Caco-2 (cell line): ENCODE data around the gene RAB23. TPM values are rescaled to one million over a fixed set of nuclear protein-coding genes. Genes with fewer than 3 reads are reported as not detected.

Experiments
- BruUV-seq: library from RNA; stranded (reverse); fragments of 400-500 nt; replicated peaks from 2 replicates; lab custom pipeline; 2021; lab: Mats Ljungman, UMichigan
- CTCF ChIA-PET: fragments of 300-600 bp; sonication (Branson Sonifier 250); formaldehyde crosslinking; loops from one replicate; lab custom pipeline; 2022; ENCODE audit warnings: antibody characterized with exemption; lab: Charles Lee
- POLR2A ChIA-PET: fragments of 300-600 bp; sonication (Branson Sonifier 250); formaldehyde crosslinking; loops from one replicate; lab custom pipeline; 2022; ENCODE audit warnings: antibody characterized with exemption; lab: Charles Lee
- DNase-seq, 2 experiments: peaks; one replicate each; pipeline versions ENCODE4 v3.0.0 to v3.0.0-alpha.2; 2020 to 2022
- H3K27me3 ChIP-seq: replicated peaks from 2 replicates; pipeline ENCODE4 v1.6.0; 2011; ENCODE audit warnings: low read length; ENCODE audit not compliant: control insufficient read depth, insufficient read depth
- H3K36me3 ChIP-seq: 2 replicates; pipeline ENCODE4 v1.5.1; 2011; ENCODE audit warnings: low read length; ENCODE audit not compliant: control insufficient read depth, insufficient read depth
- H3K4me1 ChIP-seq: fragments of 250-450 bp; sonication (Bioruptor Pico); 2 replicates; pipeline ENCODE4 v1.5.1; 2020; ENCODE audit warnings: mild to moderate bottlenecking
- H3K4me3 ChIP-seq: 2 replicates; pipeline ENCODE4 v1.5.1; 2011; ENCODE audit warnings: low read depth, mild to moderate bottlenecking, control low read depth, low read length
- H3K9me3 ChIP-seq: fragments of 250-450 bp; sonication (Bioruptor Pico); 2 replicates; pipeline ENCODE4 v1.5.1; 2020; ENCODE audit warnings: mild to moderate bottlenecking, moderate library complexity
- H3K27ac Mint-ChIP-seq: one replicate; pipeline ENCODE4 v1.8.0; 2022; ENCODE audit warnings: mixed read lengths; ENCODE audit not compliant: unreplicated experiment
- H3K27me3 Mint-ChIP-seq: one replicate; pipeline ENCODE4 v1.8.0; 2022; ENCODE audit warnings: mixed read lengths; ENCODE audit not compliant: insufficient read depth, unreplicated experiment
- H3K36me3 Mint-ChIP-seq: one replicate; pipeline ENCODE4 v1.8.0; 2022; ENCODE audit warnings: mild to moderate bottlenecking, mixed read lengths; ENCODE audit not compliant: insufficient read depth, unreplicated experiment
- H3K4me1 Mint-ChIP-seq: one replicate; pipeline ENCODE4 v1.8.0; 2022; ENCODE audit warnings: low read depth, mixed read lengths; ENCODE audit not compliant: unreplicated experiment
- H3K4me3 Mint-ChIP-seq: one replicate; pipeline ENCODE4 v1.8.0; 2022; ENCODE audit warnings: mild to moderate bottlenecking, moderate library complexity, mixed read lengths; ENCODE audit not compliant: unreplicated experiment
- H3K9me3 Mint-ChIP-seq: one replicate; pipeline ENCODE4 v1.8.0; 2022; ENCODE audit warnings: mixed read lengths; ENCODE audit not compliant: unreplicated experiment
- intact Hi-C: fragments of 100-400 bp; cut with micrococcal nuclease; formaldehyde crosslinking; loops from one replicate; pipeline ENCODE4 v1.10.0; 2022; ENCODE audit not compliant: unreplicated experiment
- total RNA-seq: library from RNA; stranded (reverse); gene quantifications from 2 replicates; pipeline ENCODE4 v1.2.3, GENCODE V29; 2022
- TF ChIP-seq, protein P1 (sequence below), 2 experiments: fragments of 200-600 bp in 1 of 2; IDR thresholded peaks; 1 replicate in 1 of 2; 2 replicates in 1 of 2; pipeline versions ENCODE4 v1.5.1 to v1.8.0; 2011 to 2022; ENCODE audit warnings: antibody characterized with exemption in 1 of 2, control low read depth in 1 of 2, inconsistent platforms in 1 of 2, low read depth in 1 of 2, low read length in 1 of 2, mild to moderate bottlenecking in 1 of 2, moderate library complexity in 1 of 2; ENCODE audit not compliant: insufficient read depth in 1 of 2, severe bottlenecking in 1 of 2, unreplicated experiment in 1 of 2

The RAB23 gene
- total RNA-seq, 1 experiment from 2014 or later, result 13.7 TPM

DNA sequence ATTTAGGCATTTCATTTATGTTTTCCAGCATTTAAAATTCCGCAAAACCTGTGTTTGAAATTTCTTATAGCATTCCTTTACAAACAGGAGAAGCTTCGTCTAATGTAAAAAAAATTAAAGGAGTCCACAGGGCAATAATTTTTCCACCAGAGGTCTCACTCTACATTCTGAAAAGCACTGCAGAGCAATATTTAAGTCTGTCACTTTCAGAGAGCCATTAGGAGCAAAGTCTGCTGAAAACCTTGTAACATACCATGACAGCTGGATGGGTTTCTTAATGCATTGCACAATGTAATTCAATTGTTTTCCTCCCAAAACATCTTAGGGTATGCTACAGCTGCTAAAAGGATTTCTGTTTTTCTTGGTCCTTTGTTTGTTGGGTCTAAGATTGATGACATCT is 32.0 kb downstream of the RAB23 start:
- Histone ChIP-seq H3K4me3 (no peak overlapping the region), H3K36me3 (no peaks in the 10 kb centered on the region), H3K9me3 (no peaks in the 10 kb centered on the region), H3K4me1 (no peaks in the 10 kb centered on the region), H3K27me3 (no peaks in the 10 kb centered on the region)
- H3K36me3 Mint-ChIP-seq, result peaks cover 36% of the 10 kb centered on the region
- CTCF ChIA-PET, result interaction anchor here (0.8 to 1.2 kb wide), 7 partner anchors 18 to 286 kb away, joined by 3 to 10 read pairs (median 4); partner anchors contain the start of genes BAG2, PRIM2 and RAB23
- no peaks in the 10 kb centered on the region for H3K4me1 Mint-ChIP-seq
- TF ChIP-seq, protein P1, sequence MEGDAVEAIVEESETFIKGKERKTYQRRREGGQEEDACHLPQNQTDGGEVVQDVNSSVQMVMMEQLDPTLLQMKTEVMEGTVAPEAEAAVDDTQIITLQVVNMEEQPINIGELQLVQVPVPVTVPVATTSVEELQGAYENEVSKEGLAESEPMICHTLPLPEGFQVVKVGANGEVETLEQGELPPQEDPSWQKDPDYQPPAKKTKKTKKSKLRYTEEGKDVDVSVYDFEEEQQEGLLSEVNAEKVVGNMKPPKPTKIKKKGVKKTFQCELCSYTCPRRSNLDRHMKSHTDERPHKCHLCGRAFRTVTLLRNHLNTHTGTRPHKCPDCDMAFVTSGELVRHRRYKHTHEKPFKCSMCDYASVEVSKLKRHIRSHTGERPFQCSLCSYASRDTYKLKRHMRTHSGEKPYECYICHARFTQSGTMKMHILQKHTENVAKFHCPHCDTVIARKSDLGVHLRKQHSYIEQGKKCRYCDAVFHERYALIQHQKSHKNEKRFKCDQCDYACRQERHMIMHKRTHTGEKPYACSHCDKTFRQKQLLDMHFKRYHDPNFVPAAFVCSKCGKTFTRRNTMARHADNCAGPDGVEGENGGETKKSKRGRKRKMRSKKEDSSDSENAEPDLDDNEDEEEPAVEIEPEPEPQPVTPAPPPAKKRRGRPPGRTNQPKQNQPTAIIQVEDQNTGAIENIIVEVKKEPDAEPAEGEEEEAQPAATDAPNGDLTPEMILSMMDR (IDR thresholded peaks at IDR 0.05; ENCODE audit: insufficient read depth in 1 of 2, low read depth in 1 of 2, low read length in 1 of 2, severe bottlenecking in 1 of 2, unreplicated experiment in 1 of 2), result peak; percentile 31 to 58
- H3K4me3 Mint-ChIP-seq, result no peak overlapping the region
- H3K27ac Mint-ChIP-seq, result no peak overlapping the region
- intact Hi-C loops, result loop anchor here (1.0 to 5.0 kb wide), 3 partner anchors 31 to 126 kb away; no protein-coding TSS in a partner anchor
- peak in 1 of 2 experiments; percentile 29 for DNase-seq
- no TSS peak for BruUV-seq
- no peaks in the 10 kb centered on the region for H3K27me3 Mint-ChIP-seq
- no peaks in the 10 kb centered on the region for H3K9me3 Mint-ChIP-seq
- POLR2A ChIA-PET, result no interaction called here

GRCh38 chr6:57183336-57183735 is 38.8 kb downstream of the RAB23 start:
- no peaks in the 10 kb centered on the region for H3K27me3 Mint-ChIP-seq
- Histone ChIP-seq H3K27me3 (no peaks in the 10 kb centered on the region), H3K4me3 (no peak overlapping the region), H3K9me3 (no peaks in the 10 kb centered on the region), H3K36me3 (no peaks in the 10 kb centered on the region), H3K4me1 (no peaks in the 10 kb centered on the region)
- no peak overlapping the region for H3K4me3 Mint-ChIP-seq
- TF ChIP-seq, protein P1 (IDR thresholded peaks at IDR 0.05; ENCODE audit: insufficient read depth in 1 of 2, low read depth in 1 of 2, low read length in 1 of 2, severe bottlenecking in 1 of 2, unreplicated experiment in 1 of 2), result no peak
- H3K9me3 Mint-ChIP-seq, result no peaks in the 10 kb centered on the region
- no peak for DNase-seq
- intact Hi-C loops, result no loop called here
- no TSS peak for BruUV-seq
- no peak overlapping the region for H3K27ac Mint-ChIP-seq
- POLR2A ChIA-PET, result no interaction called here
- H3K36me3 Mint-ChIP-seq, result peaks cover 57% of the 10 kb centered on the region
- CTCF ChIA-PET, result interaction anchor here (0.6 kb wide), 1 partner anchor 59 kb away, joined by 3 read pairs; no protein-coding TSS in a partner anchor
- peaks cover under 1% of the 10 kb centered on the region for H3K4me1 Mint-ChIP-seq

- Mint-ChIP-seq H3K4me3 (no peak overlapping the region), H3K27ac (no peak overlapping the region), H3K36me3 (peaks cover 57% of the 10 kb centered on the region), H3K27me3 (no peaks in the 10 kb centered on the region), H3K4me1 (peaks cover 9% of the 10 kb centered on the region), H3K9me3 (no peaks in the 10 kb centered on the region)
- POLR2A ChIA-PET, result no interaction called here
- H3K36me3 ChIP-seq, result no peaks in the 10 kb centered on the region
- CTCF ChIA-PET, result no interaction called here
- intact Hi-C loops, result no loop called here
- H3K27me3 ChIP-seq, result no peaks in the 10 kb centered on the region
- DNase-seq, result no peak
- no TSS peak for BruUV-seq
- TF ChIP-seq, protein P1 (IDR thresholded peaks at IDR 0.05; ENCODE audit: insufficient read depth in 1 of 2, low read depth in 1 of 2, low read length in 1 of 2, severe bottlenecking in 1 of 2, unreplicated experiment in 1 of 2), result no peak
- H3K9me3 ChIP-seq, result no peaks in the 10 kb centered on the region
- H3K4me3 ChIP-seq, result no peak overlapping the region
- no peaks in the 10 kb centered on the region for H3K4me1 ChIP-seq
These were observed 40.1 kb downstream of the RAB23 start for GRCh38 chr6:57182017-57182432.
